Left hindlimb (tissue), 1 donor: Measurements from ENCODE around the gene MGAT5B.

Experiments
- DNase-seq: peaks from one replicate; pipeline ENCODE4 v3.0.0-alpha.2; 2018

Gene MGAT5B

DNA sequence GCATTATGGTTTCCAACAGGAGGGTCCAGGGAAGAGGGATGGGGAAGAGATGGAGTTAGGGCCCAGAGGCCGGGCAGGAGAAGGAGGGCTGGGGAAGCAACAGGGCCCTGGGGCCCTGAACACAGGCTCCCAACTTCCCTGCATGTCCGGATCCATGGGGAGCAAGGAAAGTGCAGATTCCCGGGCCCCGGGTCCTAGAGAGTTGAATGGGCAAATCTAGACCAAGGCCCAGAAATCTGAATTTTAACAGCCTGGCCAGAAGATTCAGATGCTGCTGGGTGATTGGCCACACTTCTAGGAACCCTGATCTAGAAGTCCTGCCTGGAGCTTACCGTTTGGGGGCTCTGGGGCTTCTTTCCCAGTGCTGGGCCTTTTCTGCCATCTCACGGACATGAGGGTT lies 13.2 kb downstream of the MGAT5B start:
- DNase-seq, result no peak

DNA sequence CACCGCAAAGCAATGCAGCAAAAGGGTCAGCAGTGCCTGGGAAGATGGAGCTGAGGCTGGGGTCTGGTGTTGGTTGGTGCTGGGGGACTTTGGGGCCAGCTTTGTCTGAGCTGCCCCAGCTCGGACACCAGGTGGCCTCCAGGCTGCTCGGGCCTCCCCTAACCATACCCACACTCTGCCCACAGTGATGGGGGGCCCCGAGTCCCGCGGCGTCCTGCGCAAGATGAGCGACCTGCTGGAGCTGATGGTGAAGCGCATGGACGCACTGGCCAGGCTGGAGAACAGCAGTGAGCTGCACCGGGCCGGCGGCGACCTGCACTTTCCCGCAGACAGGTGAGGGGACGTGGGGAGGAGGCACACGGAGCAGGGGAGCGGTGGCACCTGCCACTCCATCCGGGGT lies 13.8 kb downstream of the MGAT5B start:
- DNase-seq, result no peak

DNA sequence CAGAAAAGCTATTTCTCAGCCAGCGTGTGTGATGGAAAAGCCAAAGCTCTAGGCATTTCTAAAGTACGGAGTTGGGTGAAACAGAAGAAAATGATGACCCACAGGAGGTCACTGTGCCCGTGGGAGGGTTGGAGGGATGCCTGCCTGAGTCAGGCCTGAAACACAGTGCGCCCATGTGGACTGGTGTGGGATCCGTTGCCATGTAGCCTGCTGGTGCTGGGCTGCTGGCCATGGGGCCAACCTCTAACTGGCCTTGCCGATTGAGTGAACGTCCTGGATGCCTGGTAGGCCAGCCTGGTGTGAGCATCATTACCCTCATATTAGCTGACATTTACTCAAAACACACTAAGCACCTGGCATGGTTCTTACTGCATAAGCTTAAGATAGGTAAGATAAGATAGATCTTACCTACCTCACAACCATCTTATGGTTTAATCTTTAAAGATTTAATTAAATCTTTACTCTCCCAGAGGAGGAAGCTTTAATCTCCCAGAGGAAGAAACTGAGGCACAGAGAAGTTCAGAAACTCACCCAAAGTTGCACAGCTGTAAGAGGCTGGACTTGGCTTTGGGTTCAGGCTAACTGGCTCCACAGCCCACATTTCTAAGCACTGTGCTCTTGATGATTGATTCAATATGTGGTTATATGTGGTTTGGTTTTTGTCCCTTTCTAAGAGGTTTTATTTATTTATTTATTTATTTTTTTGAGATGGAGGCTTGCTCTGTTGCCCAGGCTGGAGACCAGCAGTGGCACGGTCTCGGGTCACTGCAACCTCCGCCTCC lies 15.7 kb downstream of the MGAT5B start:
- no peak for DNase-seq

DNA sequence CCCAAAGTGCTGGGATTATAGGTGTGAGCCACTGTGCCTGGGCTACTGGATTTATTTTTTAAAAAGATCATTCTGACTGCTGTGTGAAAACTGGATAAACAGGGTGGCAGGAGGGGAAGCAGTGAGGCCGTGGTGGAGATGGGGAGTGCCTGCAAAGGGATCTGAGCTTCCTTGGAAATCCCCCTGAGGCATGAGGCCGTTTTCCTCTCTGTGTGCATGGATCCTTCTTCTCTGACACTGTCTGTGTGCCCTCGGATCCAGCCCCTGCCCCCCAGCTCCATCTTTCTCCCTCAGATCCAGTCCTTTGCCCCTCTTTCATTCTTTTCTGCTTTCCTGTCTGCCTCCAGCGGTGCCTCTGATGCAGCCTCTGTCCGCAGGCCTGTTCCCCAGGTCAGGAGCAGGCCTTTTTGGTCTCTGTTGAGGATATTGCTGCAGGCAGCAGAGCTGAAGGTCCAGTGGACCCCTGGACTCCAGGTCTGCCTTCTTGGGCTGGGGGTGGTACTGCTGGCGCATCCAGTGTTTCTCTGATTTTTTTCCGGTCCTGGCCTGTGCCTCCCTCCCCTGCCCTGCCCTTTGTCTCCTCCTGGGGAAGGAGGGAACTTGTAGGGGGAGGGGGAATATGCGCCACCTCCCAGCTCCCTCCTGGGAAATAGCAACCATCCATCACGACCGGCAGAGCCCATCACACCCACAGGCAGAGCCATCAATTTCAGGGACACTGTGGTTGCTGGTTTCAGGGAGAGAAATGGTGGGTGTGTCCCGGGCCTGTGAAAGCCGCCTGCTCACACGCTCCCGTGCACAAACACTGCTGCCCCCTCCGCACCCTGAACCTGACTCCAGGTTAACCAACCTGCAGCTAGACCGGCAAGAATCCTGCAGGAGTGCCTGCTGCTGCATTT lies 17.0 kb downstream of the MGAT5B start:
- DNase-seq, result no peak

DNA sequence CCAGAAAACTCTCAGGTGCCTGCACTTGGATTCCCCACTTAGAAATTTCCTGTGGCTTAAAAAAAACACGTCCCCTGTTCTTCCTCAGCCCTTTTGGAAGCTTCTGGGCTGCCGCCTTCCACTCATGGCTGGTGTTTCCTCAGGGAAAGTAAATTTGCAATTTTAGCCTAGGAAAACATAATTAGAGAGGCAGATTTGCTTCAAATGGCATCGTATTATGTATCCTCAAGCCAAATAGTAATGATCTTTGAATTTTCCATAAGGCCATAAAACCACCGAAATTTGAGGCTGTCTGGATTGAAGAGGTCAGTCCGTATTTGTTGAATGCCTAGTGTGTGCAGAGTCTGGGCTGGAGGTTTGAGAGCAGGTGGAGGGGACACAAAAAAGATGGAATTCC lies 17.7 kb downstream of the MGAT5B start:
- DNase-seq, result no peak

DNA sequence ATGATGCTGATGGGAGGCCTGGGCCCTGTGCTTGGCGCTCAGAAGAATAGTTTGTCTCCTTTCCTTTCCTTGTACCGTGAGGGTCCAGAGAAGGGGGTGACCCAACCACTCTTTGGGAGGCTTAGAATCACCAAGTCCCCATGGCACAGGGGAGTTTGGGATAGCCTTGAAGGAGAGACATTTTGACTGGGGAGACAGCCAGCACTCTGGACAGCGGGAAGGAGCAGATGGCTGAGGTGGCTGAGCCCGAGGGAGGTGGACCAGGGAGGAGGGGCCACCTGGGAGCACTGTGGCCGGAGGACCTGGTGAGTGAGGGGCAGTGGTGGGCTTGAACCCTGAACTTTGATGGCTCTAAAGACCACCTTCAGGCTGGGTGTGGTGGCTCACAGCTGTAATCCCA lies 18.2 kb downstream of the MGAT5B start:
- no peak for DNase-seq

DNA sequence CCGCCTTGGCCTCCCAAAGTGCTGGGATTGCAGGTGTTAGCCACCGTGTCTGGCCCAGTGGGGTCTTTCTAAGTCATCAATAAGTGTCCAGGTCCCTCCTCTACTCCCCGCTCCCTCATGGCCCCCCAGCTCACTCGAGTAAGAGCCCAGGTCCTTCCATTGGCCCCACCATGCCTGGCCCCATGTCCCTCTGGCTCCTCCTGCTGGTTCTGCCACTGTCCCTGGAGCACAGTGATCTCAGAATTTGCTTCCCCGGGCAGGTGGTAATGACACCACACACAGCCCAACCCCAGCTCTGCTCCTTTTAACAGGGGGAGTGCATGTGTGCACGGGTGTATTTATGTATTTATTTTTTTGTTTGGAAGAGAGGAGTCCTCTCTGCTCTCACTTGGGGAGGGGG lies 19.6 kb downstream of the MGAT5B start:
- no peak for DNase-seq

DNA sequence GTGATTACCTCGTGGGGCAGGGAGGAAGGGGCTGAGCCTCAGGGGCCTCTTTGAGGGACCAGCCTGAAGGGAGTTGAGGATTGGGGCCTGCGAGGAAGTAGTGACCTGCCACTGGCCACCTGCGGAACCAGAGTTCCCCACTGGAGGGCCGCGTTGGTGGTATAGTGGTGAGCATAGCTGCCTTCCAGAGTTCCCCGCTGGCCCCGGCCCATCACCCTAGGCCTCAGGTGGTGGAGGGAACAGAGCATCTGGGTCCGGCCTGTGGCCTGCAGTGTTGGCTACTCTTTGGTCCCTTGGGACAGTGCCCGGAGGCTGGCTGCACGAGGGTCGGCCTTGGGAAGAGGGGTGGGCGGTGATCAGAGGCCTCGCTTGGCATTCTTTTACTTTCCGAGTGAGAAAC lies 20.5 kb downstream of the MGAT5B start:
- no peak for DNase-seq

DNA sequence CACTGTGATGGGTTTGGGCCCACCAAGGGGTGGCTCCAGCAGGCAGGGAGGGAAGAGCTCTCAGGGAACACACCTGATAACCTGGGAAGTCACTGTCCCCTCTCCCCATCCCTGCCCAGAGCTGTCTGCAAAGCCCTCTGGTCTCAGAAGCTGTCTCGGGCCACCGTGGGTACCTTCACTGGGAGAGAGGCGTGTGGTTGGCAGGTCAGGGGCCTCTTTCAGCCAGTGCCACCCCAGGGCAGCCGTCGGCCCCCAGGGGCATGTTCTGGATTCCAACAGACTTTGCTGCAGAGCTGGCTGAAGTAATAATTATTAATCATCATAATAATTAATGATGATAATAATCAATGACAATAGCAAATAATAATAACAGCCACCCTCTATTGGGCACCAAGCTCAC lies 21.1 kb downstream of the MGAT5B start:
- DNase-seq, result no peak

DNA sequence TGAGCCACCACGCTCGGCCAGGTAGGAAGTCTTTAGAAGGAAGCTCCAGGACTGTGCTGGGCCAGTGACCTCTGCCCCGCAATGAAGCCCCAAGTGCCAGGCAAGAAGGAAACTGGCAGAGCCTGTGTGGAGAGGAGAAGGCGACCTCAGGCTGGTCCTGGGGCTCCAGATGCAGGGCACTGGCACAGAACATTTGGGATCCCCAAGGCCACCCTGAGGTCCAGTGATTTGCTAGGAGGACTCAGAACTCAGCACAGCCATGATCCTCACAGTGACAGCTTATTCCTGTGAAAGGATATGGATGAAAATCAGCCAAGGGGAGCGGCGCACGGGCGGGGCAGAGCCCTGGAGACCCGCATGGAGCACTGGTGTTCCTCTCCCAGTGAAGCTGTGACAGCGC lies 24.1 kb downstream of the MGAT5B start:
- DNase-seq, result no peak

DNA sequence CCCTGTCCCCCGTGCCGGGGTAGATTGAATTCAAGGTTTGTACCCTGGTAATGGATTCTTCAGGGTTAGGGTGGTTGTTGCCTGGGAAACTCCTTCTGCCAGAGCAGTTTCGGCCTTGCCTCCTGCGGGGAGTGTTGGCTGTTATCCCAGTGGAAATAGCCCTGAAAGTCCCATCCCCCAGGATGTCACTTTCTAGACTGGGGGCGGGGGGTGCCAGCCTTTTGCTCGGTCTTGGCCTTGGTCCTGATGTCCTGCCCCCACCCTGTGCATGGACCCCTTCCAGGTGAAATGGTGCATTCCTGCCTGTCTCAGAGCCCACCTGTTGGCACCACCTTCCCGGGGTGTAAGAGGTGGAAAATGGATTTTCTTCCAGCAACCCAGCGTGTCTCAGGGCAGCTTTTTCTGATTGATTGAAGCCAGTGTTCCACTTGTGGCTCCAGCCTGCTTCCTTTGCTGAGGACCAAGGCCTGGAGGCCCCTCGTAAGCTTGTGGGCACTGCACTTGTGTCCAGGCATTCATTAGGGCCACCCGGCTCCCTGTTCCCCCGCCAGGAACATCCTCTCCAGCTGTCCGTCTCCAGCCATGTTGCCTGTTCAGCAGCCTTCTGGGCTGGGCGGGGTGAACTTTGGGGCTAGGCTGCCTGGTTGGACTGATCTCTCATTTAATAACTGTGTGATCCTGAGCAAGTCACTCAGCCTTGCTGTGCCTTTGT lies 25.6 kb downstream of the MGAT5B start:
- DNase-seq, result no peak

DNA sequence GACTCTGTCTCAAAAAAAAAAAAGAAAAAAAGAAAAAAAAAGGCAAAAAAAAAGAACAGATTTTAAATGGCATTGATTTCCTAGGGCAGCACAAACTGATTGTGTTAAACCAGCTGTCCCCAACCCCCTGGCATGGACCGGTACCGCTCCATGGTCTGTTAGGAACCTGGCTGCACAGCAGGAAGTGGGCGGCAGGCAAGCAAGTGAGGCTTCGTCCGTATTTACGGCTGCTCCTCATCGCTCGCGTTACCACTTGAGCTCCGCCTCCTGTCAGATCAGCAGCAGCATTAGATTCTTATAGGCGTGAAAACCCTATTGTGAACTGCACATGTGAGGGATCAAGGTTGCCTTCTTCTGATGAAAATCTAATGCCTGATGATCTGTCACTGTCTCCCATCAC lies 26.6 kb downstream of the MGAT5B start:
- DNase-seq, result no peak

DNA sequence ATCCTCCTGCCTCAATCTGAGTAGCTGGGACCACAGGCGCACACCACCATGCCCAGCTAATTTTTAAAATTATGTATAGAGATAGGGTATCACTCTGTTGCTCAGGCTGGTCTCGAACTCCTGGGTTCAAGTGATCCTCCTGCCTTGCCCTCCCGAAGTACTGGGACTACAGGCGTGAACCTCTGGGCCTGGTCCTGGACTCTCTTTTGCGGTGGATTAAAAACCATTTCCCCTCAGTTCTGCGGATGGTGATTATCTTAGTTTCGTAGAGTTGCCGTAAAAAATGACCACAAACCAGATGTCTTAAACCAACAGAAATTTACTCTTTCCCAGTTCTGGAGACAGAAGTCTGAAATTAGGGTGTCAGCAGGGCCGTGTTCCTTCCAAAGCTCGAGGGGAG lies 28.8 kb downstream of the MGAT5B start:
- DNase-seq, result no peak

DNA sequence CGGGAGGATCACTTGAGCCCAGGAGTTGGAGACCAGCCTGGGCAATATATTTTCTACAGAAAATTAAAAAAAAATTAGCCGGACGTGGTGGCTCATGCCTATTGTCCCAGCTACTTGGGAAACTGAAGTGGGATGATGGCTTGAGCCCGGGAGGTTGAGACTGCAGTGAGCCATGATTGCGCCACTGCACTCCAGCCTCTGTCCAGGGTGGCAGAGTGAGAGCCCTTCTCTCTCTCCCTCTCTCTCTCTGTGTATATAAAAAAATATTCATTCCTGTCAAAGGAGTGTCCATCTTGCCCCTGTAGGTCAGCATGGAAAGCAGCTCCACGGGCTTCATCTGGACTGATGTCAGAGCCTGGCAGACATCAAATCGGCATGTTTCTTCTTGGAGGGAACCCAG lies 31.2 kb downstream of the MGAT5B start:
- no peak for DNase-seq

DNA sequence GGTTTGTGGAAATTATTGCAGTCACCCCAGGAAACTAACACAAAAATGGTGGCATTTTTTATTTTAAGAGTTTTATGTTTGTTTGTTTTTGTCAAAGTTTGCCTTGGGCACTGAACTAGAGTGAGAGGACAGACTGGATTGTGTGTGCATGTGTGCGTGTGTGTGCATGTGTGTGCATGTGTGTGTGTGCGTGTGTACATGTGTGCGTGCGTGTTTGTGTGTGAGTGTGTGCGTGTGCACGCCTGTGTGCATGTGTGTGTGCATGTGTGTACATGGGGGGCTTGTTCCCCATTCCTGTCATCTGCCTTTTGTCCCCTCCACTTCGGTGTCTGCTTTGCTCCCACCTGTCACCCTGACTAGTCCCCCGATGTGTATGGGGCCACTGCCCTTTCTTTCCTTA lies 32.5 kb downstream of the MGAT5B start:
- no peak for DNase-seq

DNA sequence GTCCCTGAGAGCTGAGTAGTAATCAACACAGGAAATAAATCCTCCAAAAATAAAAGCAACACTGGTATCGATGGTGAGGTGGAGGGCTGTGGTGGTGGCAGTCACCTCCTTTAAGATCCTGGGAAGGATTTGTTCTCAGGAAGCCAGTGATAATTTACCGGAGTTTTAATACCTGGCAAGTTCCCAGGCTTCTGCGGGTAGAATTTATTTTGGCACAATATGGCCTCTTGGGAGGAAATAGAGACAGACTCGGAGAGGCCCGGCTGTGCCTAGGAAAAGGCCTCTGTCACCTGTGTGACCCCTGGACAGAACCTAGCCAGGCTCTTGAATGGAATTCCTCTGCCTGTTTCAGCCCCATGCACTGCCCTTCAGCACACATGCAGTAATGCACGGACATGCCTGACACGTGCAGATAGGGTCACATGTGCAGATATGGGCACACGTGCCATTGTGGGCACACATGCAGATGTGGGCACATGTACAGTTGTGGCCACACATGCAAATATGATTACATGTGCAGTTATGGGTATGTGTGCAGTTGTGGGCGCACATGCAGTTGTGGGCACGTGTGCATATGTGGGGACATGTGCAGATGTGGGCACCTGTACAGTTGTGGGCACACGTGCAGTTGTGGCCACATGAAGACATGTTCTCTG lies 33.5 kb downstream of the MGAT5B start:
- no peak for DNase-seq

DNA sequence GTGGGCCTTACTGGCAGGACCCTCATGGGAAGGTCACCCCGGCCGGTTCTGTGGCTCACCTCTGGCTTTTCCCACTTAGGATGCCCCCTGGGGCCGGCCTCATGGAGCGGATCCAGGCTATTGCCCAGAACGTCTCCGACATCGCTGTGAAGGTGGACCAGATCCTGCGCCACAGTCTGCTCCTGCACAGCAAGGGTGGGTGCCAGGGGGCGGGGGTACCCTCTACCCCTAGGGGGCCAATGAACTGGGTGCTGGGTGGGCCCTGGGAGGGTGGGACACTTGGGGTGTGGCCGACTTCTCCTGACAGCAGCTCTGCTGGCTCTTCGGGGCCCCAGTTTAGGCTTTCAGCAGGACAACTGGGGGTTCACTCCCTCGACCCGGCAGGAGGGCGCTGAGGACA lies 34.3 kb downstream of the MGAT5B start:
- no peak for DNase-seq

DNA sequence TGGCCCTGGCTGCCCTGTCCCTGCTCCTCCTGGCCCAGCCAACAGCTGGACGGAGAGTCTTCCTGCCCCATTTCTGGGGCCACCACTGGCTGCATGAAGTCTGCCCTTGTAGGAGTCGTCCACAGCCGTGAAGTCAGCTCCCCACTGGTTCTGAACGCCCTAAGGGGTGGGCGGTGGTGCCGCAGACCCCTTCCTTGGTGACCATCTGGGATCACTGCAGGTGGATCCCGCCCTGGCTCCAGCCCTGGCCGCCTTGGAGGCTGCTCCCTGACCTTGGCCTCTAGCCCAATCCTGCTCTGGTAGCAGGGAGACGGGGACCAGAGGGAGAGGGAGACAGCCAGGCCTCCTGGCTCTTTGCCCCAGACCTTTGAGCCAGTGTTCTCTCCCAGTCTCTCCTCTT lies 35.4 kb downstream of the MGAT5B start:
- no peak for DNase-seq

DNA sequence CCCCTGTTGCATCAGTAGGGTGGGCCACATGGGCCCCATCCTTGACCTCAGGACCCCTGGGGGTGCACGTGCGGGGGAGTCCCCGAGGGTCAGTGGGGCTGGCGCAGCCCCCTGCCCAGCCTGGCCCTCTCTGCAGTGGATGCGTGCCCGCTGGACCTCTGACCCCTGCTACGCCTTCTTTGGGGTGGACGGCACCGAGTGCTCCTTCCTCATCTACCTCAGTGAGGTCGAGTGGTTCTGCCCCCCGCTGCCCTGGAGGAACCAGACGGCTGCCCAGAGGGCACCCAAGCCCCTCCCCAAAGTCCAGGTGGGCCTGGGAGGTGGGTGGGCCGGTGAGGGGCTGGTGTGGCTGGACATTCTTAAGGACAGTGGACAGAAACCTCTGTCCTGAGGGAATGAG lies 35.9 kb downstream of the MGAT5B start:
- no peak for DNase-seq

DNA sequence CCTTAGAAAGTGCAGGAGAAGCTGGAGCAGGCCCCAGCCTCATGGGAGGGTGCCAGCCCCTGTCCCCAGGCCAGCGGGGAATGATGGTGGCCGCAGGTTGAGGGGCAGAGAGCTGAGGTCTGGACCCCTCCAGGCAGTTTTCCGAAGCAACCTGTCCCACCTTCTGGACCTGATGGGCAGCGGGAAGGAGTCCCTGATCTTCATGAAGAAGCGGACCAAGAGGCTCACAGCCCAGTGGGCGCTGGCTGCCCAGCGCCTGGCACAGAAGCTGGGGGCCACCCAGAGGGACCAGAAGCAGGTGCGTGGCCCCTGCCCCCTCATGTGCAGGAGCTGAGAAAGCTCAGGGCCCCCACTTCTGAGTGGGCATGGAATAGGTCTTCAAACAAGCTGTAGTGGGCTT lies 36.8 kb downstream of the MGAT5B start:
- no peak for DNase-seq

DNA sequence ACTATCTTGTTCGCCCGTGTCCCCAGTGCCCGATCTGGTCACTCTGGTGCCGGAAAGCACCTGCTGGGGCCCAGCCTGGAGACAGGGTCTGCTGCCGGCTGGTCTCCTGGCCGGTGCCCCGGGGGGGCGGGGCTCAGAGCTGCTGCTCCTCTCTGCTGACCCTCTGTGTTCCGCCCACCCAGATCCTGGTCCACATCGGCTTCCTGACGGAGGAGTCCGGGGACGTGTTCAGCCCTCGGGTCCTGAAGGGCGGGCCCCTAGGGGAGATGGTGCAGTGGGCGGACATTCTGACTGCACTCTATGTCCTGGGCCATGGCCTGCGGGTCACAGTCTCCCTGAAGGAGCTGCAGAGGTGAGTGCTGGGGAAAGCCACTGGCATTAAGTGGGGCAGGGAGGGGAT lies 37.6 kb downstream of the MGAT5B start:
- no peak for DNase-seq

DNA sequence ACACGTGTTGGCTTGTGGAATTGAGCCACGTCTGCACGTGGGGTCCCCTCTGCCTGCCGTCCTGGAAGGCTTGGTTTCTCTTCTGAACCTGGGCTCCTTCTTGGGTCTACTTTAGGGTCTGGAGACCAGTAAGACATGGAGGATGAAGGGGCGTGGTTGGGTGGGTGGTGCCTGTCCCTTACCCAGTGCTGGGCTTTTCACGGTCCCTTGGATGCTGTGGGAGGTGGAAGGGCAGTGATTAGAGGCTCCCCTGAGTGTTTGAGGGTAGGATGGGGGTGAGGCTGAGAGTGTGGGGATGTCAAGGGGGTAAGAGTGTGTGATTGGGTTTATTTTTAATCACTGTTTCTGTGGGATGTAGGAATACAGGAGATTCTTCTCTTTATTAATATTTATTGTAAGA lies 38.3 kb downstream of the MGAT5B start:
- DNase-seq, result no peak

DNA sequence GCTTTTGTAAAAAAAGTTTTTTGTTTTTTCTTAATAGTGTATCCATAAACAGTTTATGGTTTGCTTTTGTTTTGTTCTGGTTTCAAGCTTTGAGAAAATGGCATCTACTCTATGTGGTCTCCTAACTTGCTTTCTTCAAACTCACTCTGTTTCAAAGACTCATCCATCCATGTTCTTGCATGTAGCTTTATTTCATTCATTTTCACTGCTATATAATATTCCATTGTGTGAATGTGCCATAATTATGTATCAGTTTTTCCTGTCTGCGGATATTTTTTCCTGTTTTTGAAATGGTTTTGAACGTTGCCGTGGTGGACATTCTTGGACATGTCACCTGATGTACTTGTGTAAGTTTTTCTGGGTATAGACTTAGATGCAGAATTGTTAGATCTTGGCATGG lies 39.1 kb downstream of the MGAT5B start:
- DNase-seq, result no peak
